Stimulated activated CD4-positive, alpha-beta T cell treated with anti-CD3 and anti-CD28 coated beads, Interleukin-4, amount 100 ng/mL, for 24 hours (primary cell): ENCODE data around the gene ANTXR1.

Source experiments
- DNase-seq: peaks from one replicate; pipeline ENCODE4 v3.0.0-alpha.2; 2020

Gene ANTXR1

GRCh38 chr2:69036926-69037325 lies 23.9 kb downstream of the ANTXR1 start:
- DNase-seq = no peak

- no peak for DNase-seq
These were observed 28.2 kb downstream of the ANTXR1 start for GRCh38 chr2:69041214-69041613.

- no peak for DNase-seq
These were observed 30.9 kb downstream of the ANTXR1 start for GRCh38 chr2:69043736-69044400.

GRCh38 chr2:69046221-69046662 lies 33.3 kb downstream of the ANTXR1 start:
- no peak for DNase-seq

GRCh38 chr2:69047625-69048145 lies 34.7 kb downstream of the ANTXR1 start:
- no peak for DNase-seq

- DNase-seq = no peak
These were observed 37.8 kb downstream of the ANTXR1 start for GRCh38 chr2:69050802-69051201.

- DNase-seq = no peak
These were observed 40.5 kb downstream of the ANTXR1 start for GRCh38 chr2:69053416-69053965.

GRCh38 chr2:69054431-69054830 lies 41.5 kb downstream of the ANTXR1 start:
- DNase-seq = no peak

- DNase-seq = no peak
These were observed 42.9 kb downstream of the ANTXR1 start for GRCh38 chr2:69055688-69056470.

- DNase-seq = no peak
These were observed 44.7 kb downstream of the ANTXR1 start for GRCh38 chr2:69057660-69058059.

- no peak for DNase-seq
These were observed 46.8 kb downstream of the ANTXR1 start for GRCh38 chr2:69059731-69060290.

- DNase-seq = no peak
These were observed 48.0 kb downstream of the ANTXR1 start for GRCh38 chr2:69060938-69061501.

- no peak for DNase-seq
These were observed 48.5 kb downstream of the ANTXR1 start for GRCh38 chr2:69061525-69061924.

- DNase-seq = no peak
These were observed 49.5 kb downstream of the ANTXR1 start for GRCh38 chr2:69062307-69062962.

- no peak for DNase-seq
These were observed 52.9 kb downstream of the ANTXR1 start for GRCh38 chr2:69065735-69066336.

GRCh38 chr2:69067026-69067630 lies 54.1 kb downstream of the ANTXR1 start:
- no peak for DNase-seq

GRCh38 chr2:69067866-69068265 lies 54.9 kb downstream of the ANTXR1 start:
- no peak for DNase-seq

GRCh38 chr2:69070969-69071368 lies 58.0 kb downstream of the ANTXR1 start:
- no peak for DNase-seq

- no peak for DNase-seq
These were observed 61.1 kb downstream of the ANTXR1 start for GRCh38 chr2:69073928-69074570.

GRCh38 chr2:69074918-69075317 lies 61.9 kb downstream of the ANTXR1 start:
- no peak for DNase-seq

- DNase-seq = no peak
These were observed 62.5 kb downstream of the ANTXR1 start for GRCh38 chr2:69075486-69075885.
